H9 (cell line): ENCODE measurements around the gene DUSP10. TPM values are rescaled to one million over a fixed set of nuclear protein-coding genes. Genes with fewer than 3 reads are reported as not detected.
A peak's percentile ranks its signal among the peaks of the same experiment; 100 is the strongest.

ENCODE experiments used
- DNase-seq: peaks from one replicate; pipeline ENCODE4 v3.0.0-alpha.2; 2017
- H2AFZ ChIP-seq: one replicate; pipeline ENCODE4 v1.6.1; 2013; ENCODE audit warnings: mild to moderate bottlenecking, low read length, control low read depth, moderate library complexity
- H2AK5ac ChIP-seq: 2 replicates; pipeline ENCODE4 v1.6.1; 2013; ENCODE audit warnings: low read length, control low read depth, mixed read lengths; ENCODE audit not compliant: insufficient read length
- H2BK120ac ChIP-seq: one replicate; pipeline ENCODE4 v1.6.1; 2013; ENCODE audit warnings: low read depth, mild to moderate bottlenecking, low read length, control low read depth, inconsistent platforms; ENCODE audit not compliant: poor library complexity, severe bottlenecking
- H2BK12ac ChIP-seq: 2 replicates; pipeline ENCODE4 v1.6.1; 2013; ENCODE audit warnings: low read length, control low read depth, mixed read lengths, low read depth; ENCODE audit not compliant: insufficient read length
- H2BK15ac ChIP-seq: 2 replicates; pipeline ENCODE4 v1.6.1; 2013; ENCODE audit warnings: low read depth, low read length, control low read depth
- H2BK20ac ChIP-seq: one replicate; pipeline ENCODE4 v1.6.1; 2013; ENCODE audit warnings: low read depth, mild to moderate bottlenecking, low read length, control low read depth, inconsistent platforms; ENCODE audit not compliant: poor library complexity, severe bottlenecking
- H2BK5ac ChIP-seq: 2 replicates; pipeline ENCODE4 v1.6.1; 2013; ENCODE audit warnings: low read length, control low read depth, mixed read lengths; ENCODE audit not compliant: insufficient read length
- H3K14ac ChIP-seq: 2 replicates; pipeline ENCODE4 v1.6.1; 2013; ENCODE audit warnings: low read length, control low read depth; ENCODE audit not compliant: insufficient read depth
- H3K18ac ChIP-seq: 2 replicates; pipeline ENCODE4 v1.6.1; 2013; ENCODE audit warnings: low read depth, mild to moderate bottlenecking, mixed read lengths, low read length, control low read depth; ENCODE audit not compliant: insufficient read length
- H3K23ac ChIP-seq: 2 replicates; pipeline ENCODE4 v1.6.1; 2013; ENCODE audit warnings: low read length, control low read depth, mixed read lengths, low read depth; ENCODE audit not compliant: insufficient read length
- H3K23me2 ChIP-seq: 2 replicates; pipeline ENCODE4 v1.6.1; 2013; ENCODE audit warnings: low read depth, mild to moderate bottlenecking, mixed read lengths, low read length, control low read depth; ENCODE audit not compliant: insufficient read length, poor library complexity, severe bottlenecking
- H3K27ac ChIP-seq: 2 replicates; pipeline ENCODE4 v1.5.1; 2013; ENCODE audit warnings: low read length, control low read depth, mixed read lengths, low read depth; ENCODE audit not compliant: insufficient read length
- H3K27me3 ChIP-seq: 2 replicates; pipeline ENCODE4 v1.6.1; 2013; ENCODE audit warnings: low read length, control low read depth, inconsistent platforms; ENCODE audit not compliant: insufficient read depth
- H3K4ac ChIP-seq: 2 replicates; pipeline ENCODE4 v1.6.1; 2013; ENCODE audit warnings: low read depth, mild to moderate bottlenecking, control low read depth, inconsistent platforms, low read length, moderate library complexity
- H3K4me1 ChIP-seq: 2 replicates; pipeline ENCODE4 v1.6.1; 2013; ENCODE audit warnings: low read length, control low read depth, inconsistent platforms; ENCODE audit not compliant: insufficient read depth
- H3K4me2 ChIP-seq: 2 replicates; pipeline ENCODE4 v1.6.1; 2013; ENCODE audit warnings: low read length, control low read depth, mixed read lengths; ENCODE audit not compliant: insufficient read length, insufficient read depth
- H3K56ac ChIP-seq: 2 replicates; pipeline ENCODE4 v1.6.1; 2013; ENCODE audit warnings: low read depth, mild to moderate bottlenecking, mixed read lengths, low read length, control low read depth; ENCODE audit not compliant: insufficient read length
- H3K79me1 ChIP-seq: 2 replicates; pipeline ENCODE4 v1.6.1; 2013; ENCODE audit warnings: low read depth, mild to moderate bottlenecking, moderate library complexity, low read length, control low read depth, inconsistent platforms; ENCODE audit not compliant: insufficient read depth, poor library complexity, severe bottlenecking
- H3K79me2 ChIP-seq: 2 replicates; pipeline ENCODE4 v1.6.1; 2013; ENCODE audit warnings: low read length, control low read depth, inconsistent platforms; ENCODE audit not compliant: insufficient read depth
- H3K9ac ChIP-seq: 2 replicates; pipeline ENCODE4 v1.6.1; 2013; ENCODE audit warnings: low read length, control low read depth, mixed read lengths; ENCODE audit not compliant: insufficient read length; ENCODE audit errors: extremely low read depth
- H3K9me3 ChIP-seq: one replicate; pipeline ENCODE4 v1.6.1; 2013; ENCODE audit warnings: low read depth, low read length, inconsistent platforms; ENCODE audit not compliant: control insufficient read depth
- H3T11ph ChIP-seq: one replicate; pipeline ENCODE4 v1.6.1; 2013; ENCODE audit warnings: mild to moderate bottlenecking, low read length, control low read depth, inconsistent platforms
- H4K20me1 ChIP-seq: one replicate; pipeline ENCODE4 v1.6.1; 2013; ENCODE audit not compliant: control insufficient read depth, insufficient read length, insufficient read depth
- H4K5ac ChIP-seq: 2 replicates; pipeline ENCODE4 v1.6.1; 2013; ENCODE audit warnings: low read depth, mild to moderate bottlenecking, mixed read lengths, low read length, control low read depth; ENCODE audit not compliant: insufficient read length
- H4K8ac ChIP-seq: replicated peaks from 2 replicates; pipeline ENCODE4 v1.6.1; 2013; ENCODE audit warnings: low read length, control low read depth, mixed read lengths, low read depth; ENCODE audit not compliant: insufficient read length
- H4K91ac ChIP-seq: 2 replicates; pipeline ENCODE4 v1.6.1; 2013; ENCODE audit warnings: low read depth, mild to moderate bottlenecking, moderate library complexity, mixed read lengths, low read length, control low read depth; ENCODE audit not compliant: insufficient read length
- H3K27ac Mint-ChIP-seq, 3 experiments: 2 replicates in 2 of 3; 3 replicates in 1 of 3; pipeline ENCODE4 v1.8.0; 2020 to 2021; ENCODE audit warnings: mixed read lengths in 3 of 3, mild to moderate bottlenecking in 1 of 3, moderate library complexity in 1 of 3
- H3K27me3 Mint-ChIP-seq: 2 replicates; pipeline ENCODE4 v1.8.0; 2021; ENCODE audit warnings: low read depth, mild to moderate bottlenecking, moderate library complexity, mixed read lengths
- H3K36me3 Mint-ChIP-seq, 3 experiments: 2 replicates in 2 of 3; 3 replicates in 1 of 3; pipeline ENCODE4 v1.8.0; 2020 to 2021; ENCODE audit warnings: low read depth in 3 of 3, mixed read lengths in 3 of 3; ENCODE audit not compliant: insufficient read depth in 1 of 3
- H3K4me1 Mint-ChIP-seq, 2 experiments: 2 replicates each; pipeline ENCODE4 v1.8.0; 2020; ENCODE audit warnings: mixed read lengths in 2 of 2
- H3K4me3 Mint-ChIP-seq, 2 experiments: 2 replicates in 1 of 2; 3 replicates in 1 of 2; pipeline ENCODE4 v1.8.0; 2020 to 2021; ENCODE audit warnings: mild to moderate bottlenecking in 2 of 2, mixed read lengths in 2 of 2, moderate library complexity in 1 of 2
- H3K9me3 Mint-ChIP-seq, 2 experiments: 2 replicates in 1 of 2; 3 replicates in 1 of 2; pipeline ENCODE4 v1.8.0; 2020; ENCODE audit warnings: mild to moderate bottlenecking in 2 of 2, mixed read lengths in 2 of 2, moderate library complexity in 1 of 2
- WGBS: extraction: QIAGEN DNeasy Blood & Tissue Kit; methylation state at CpG from one replicate; pipeline ENCODE4 v1.1.7; 2013; ENCODE audit warnings: missing lambda C conversion rate, low lambda C conversion rate, mixed read lengths; ENCODE audit not compliant: insufficient read length; ENCODE audit errors: extremely low coverage; 5-methylcytosine and 5-hydroxymethylcytosine counted together
- total RNA-seq: library from RNA; stranded (reverse); gene quantifications from 2 replicates; pipeline ENCODE4 v1.2.1, GENCODE V29; 2021
- TF ChIP-seq, protein P1 (sequence below): fragments of 200-600 bp; sonication (generic); conservative IDR thresholded peaks from 3 replicates; pipeline ENCODE4 v1.8.0; 2021; ENCODE audit warnings: antibody characterized with exemption, mild to moderate bottlenecking

The DUSP10 gene
- total RNA-seq, 1 experiment from 2014 or later: 2.0 TPM

GRCh38 chr1:221664253-221664652 is 77.6 kb downstream of the DUSP10 start:
- Histone ChIP-seq H4K5ac (no peak overlapping the region), H2AFZ (no peak overlapping the region), H3K27me3 (no peaks in the 10 kb centered on the region), H3T11ph (no peak overlapping the region), H3K18ac (no peak overlapping the region), H3K4ac (no peak overlapping the region), H2BK20ac (no peak overlapping the region), H4K8ac (no peak overlapping the region), H3K27ac (no peak overlapping the region), H2BK15ac (no peak overlapping the region), H2BK12ac (no peak overlapping the region), H4K91ac (no peak overlapping the region), H2AK5ac (no peak overlapping the region), H3K79me1 (no peaks in the 10 kb centered on the region), H4K20me1 (no peaks in the 10 kb centered on the region), H3K56ac (no peak overlapping the region), H3K4me1 (no peaks in the 10 kb centered on the region), H3K23ac (no peak overlapping the region), H3K9ac (no peak overlapping the region), H3K9me3 (no peaks in the 10 kb centered on the region), H3K23me2 (no peaks in the 10 kb centered on the region), H2BK5ac (no peak overlapping the region), H3K4me2 (no peak overlapping the region), H3K79me2 (no peaks in the 10 kb centered on the region), H3K14ac (no peak overlapping the region), H2BK120ac (no peak overlapping the region)
- Mint-ChIP-seq H3K4me1 (peaks cover 16% of the 10 kb centered on the region in 2 experiments), H3K27me3 (no peaks in the 10 kb centered on the region), H3K9me3 (no peaks in the 10 kb centered on the region), H3K27ac (no peak overlapping the region), H3K4me3 (no peak overlapping the region), H3K36me3 (no peaks in the 10 kb centered on the region)
- WGBS: no CpG with 5 or more reads among the region's 1 CpG
- DNase-seq: no peak
- TF ChIP-seq, protein P1, sequence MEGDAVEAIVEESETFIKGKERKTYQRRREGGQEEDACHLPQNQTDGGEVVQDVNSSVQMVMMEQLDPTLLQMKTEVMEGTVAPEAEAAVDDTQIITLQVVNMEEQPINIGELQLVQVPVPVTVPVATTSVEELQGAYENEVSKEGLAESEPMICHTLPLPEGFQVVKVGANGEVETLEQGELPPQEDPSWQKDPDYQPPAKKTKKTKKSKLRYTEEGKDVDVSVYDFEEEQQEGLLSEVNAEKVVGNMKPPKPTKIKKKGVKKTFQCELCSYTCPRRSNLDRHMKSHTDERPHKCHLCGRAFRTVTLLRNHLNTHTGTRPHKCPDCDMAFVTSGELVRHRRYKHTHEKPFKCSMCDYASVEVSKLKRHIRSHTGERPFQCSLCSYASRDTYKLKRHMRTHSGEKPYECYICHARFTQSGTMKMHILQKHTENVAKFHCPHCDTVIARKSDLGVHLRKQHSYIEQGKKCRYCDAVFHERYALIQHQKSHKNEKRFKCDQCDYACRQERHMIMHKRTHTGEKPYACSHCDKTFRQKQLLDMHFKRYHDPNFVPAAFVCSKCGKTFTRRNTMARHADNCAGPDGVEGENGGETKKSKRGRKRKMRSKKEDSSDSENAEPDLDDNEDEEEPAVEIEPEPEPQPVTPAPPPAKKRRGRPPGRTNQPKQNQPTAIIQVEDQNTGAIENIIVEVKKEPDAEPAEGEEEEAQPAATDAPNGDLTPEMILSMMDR: peak; percentile 42; the same call in 2 of the 3 replicates
